Measurements from ENCODE around the gene SIK3.

- no peak for TF ChIP-seq CTCF (IDR thresholded peaks at IDR 0.05; ENCODE audit: low read depth, low read length)
- TF ChIP-seq POLR2A (IDR thresholded peaks at IDR 0.05; ENCODE audit: extremely low read depth, insufficient read length) = no peak
- TF ChIP-seq MYC (IDR thresholded peaks at IDR 0.05; ENCODE audit: low read depth, low read length) = no peak
- TF ChIP-seq MAX (IDR thresholded peaks at IDR 0.05; ENCODE audit: low read depth, low read length) = no peak
Observed at GRCh38 chr11:117039900-117040299, 58.3 kb downstream of the SIK3 start.
